Measurements from ENCODE around the gene SLFN12L. TPM values are rescaled to one million over a fixed set of nuclear protein-coding genes. Genes with fewer than 3 reads are reported as not detected.

The SLFN12L gene
- total RNA-seq, 4 donors from 2014 or later = 0.50 to 3.4 (median 1.2) TPM

DNA sequence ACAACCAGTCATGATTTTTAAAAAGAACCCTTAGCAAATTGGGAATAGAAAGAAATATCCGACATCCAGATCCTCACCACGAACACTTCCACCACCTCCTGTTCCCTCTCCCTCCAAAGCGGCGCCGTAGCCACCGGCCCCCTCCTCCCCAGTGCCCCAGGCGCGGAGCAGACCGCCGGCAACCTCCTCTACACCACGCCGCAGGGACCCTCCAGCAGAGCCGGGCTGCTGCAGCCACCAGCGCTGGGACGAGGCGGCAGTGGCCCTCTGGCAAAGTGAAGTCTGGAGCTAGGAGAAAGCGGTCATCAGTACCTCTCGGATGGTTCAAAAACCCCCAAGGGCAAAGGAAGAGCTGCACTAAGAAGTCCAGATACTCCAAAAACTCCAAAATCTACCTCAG, 47.5 kb downstream of the SLFN12L start:
- Histone ChIP-seq H3K4me3 (no peak overlapping the region), H3K36me3 (no peaks in the 10 kb centered on the region), H3K27ac (no peak overlapping the region), H3K9me3 (no peaks in the 10 kb centered on the region), H3K4me1 (peaks cover 5 to 26% (median 5%) of the 10 kb centered on the region in 3 donors), H3K27me3 (peaks cover 0 to 90% (median 18%) of the 10 kb centered on the region in 4 donors)
- 25 to 72% methylated on average over 2 to 8 of the region's 18 CpGs for WGBS, 2 donors
- TF ChIP-seq, protein P1, sequence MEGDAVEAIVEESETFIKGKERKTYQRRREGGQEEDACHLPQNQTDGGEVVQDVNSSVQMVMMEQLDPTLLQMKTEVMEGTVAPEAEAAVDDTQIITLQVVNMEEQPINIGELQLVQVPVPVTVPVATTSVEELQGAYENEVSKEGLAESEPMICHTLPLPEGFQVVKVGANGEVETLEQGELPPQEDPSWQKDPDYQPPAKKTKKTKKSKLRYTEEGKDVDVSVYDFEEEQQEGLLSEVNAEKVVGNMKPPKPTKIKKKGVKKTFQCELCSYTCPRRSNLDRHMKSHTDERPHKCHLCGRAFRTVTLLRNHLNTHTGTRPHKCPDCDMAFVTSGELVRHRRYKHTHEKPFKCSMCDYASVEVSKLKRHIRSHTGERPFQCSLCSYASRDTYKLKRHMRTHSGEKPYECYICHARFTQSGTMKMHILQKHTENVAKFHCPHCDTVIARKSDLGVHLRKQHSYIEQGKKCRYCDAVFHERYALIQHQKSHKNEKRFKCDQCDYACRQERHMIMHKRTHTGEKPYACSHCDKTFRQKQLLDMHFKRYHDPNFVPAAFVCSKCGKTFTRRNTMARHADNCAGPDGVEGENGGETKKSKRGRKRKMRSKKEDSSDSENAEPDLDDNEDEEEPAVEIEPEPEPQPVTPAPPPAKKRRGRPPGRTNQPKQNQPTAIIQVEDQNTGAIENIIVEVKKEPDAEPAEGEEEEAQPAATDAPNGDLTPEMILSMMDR (IDR thresholded peaks at IDR 0.05) = no peak
- TF ChIP-seq POLR2A (IDR thresholded peaks at IDR 0.05) = no peak
- intact Hi-C loops (cut with DNase I) = no loop called here
- DNase-seq = no peak

DNA sequence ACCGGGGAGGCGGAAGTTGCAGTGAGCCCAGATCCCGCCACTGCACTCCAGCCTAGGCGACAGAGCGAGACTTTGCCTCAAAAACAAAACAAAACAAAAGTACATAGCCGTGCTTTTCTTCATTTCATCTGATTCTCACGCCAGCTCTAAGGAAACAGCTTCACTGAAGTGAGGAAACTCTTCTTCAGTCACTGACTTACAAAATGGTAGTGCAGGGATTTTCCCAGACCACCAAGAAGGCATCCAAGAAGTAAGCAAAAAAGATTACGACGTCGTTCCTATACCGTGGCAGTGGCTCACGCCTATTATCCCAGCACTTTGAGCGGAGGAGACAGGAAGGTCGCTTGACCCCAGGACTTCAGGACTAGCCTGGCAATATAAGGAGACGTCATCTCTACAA, 48.5 kb downstream of the SLFN12L start:
- intact Hi-C loops (cut with DNase I) = no loop called here
- Histone ChIP-seq H3K4me1 (peaks cover 5 to 26% (median 5%) of the 10 kb centered on the region in 3 donors), H3K9me3 (no peaks in the 10 kb centered on the region), H3K27ac (no peak overlapping the region), H3K36me3 (no peaks in the 10 kb centered on the region), H3K4me3 (no peak overlapping the region), H3K27me3 (peaks cover 0 to 81% (median 18%) of the 10 kb centered on the region in 4 donors)
- no peak for DNase-seq
- TF ChIP-seq POLR2A (IDR thresholded peaks at IDR 0.05) = no peak
- TF ChIP-seq, protein P1 (IDR thresholded peaks at IDR 0.05) = no peak
- WGBS, 2 donors = 51 to 55% methylated on average over 5 to 15 of the region's 15 CpGs

DNA sequence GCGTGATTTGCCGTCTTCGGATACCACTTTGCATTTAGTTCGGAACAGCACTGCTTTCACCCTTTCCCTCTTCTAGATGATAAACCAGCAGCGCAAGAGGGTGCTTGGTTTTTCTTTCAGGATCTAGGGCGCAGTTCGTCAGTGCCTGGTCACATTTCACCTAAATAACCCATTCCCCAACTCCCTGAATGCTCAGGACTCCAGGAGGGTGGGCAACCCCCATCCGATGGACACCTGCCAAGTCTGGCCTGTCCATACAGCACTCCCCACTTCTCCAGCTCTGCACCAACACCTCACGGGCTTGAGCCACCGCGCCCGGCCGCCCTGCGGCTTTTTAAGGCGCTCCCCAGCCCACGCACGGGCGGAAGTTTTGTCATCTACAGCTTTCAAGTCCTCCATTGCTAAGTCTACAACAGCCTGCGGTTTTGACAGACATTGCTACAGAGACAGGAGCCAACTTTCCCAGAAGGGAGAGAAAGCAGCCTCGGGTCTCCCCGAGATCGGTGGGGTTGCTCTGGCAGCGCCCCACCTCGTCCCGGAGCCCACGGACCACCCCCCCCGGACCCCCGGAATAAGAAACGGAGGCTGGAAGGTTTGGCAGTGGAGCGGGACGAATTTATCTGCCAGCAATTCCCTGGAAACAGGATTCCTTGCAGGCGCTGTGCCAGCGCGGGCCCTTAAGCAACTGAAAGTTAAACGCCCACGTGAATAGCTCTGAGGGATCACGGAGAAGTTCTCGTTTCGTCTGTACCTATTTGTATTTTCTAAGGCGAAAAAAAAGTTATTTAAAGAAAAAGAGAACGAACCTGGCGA, 50.4 kb downstream of the SLFN12L start:
- Histone ChIP-seq H3K36me3 (no peaks in the 10 kb centered on the region), H3K9me3 (no peaks in the 10 kb centered on the region), H3K4me1 (peaks cover 5 to 26% (median 5%) of the 10 kb centered on the region in 3 donors), H3K27ac (peak overlapping the region; percentile 32 to 64 (median 41)), H3K4me3 (peak overlapping the region; percentile 29 to 74 (median 58)), H3K27me3 (peaks cover 0 to 76% (median 18%) of the 10 kb centered on the region in 4 donors)
- WGBS, 2 donors = 17 to 23% methylated on average over 27 to 32 of the region's 42 CpGs
- intact Hi-C loops (cut with DNase I) = no loop called here
- no peak for TF ChIP-seq POLR2A (IDR thresholded peaks at IDR 0.05)
- TF ChIP-seq, protein P1 (IDR thresholded peaks at IDR 0.05) = no peak
- no peak for DNase-seq

DNA sequence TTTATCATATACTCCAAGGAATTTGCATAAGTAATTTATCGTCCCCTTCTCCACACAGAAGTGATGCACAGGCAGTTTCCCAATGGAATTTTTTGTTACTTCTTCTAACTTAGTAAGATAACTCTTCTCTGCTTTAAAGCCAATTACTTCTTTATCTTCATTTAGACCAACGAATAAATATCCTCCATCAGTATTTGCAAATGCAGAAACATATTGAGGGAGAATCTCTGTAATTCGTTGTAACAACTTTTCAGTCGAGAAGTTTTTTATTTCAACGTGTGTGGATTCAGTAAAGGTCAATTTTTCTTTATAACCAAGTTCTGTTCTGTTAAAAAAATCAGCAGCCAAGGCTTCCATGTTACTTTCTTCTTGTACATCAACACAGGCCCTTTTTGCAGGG, 58.2 kb downstream of the SLFN12L start:
- 77 to 83% methylated on average over 5 of the region's 5 CpGs for WGBS, 2 donors
- intact Hi-C loops (cut with DNase I) = no loop called here
- H3K4me3 ChIP-seq = no peak overlapping the region
- no peaks in the 10 kb centered on the region for H3K36me3 ChIP-seq
- no peak overlapping the region for H3K27ac ChIP-seq
- no peaks in the 10 kb centered on the region for H3K9me3 ChIP-seq
- H3K4me1 ChIP-seq = no peaks in the 10 kb centered on the region
- peaks cover 0 to 31% (median 0%) of the 10 kb centered on the region in 4 donors for H3K27me3 ChIP-seq
- TF ChIP-seq POLR2A (IDR thresholded peaks at IDR 0.05) = no peak
- TF ChIP-seq, protein P1 (IDR thresholded peaks at IDR 0.05) = no peak
- DNase-seq = no peak

DNA sequence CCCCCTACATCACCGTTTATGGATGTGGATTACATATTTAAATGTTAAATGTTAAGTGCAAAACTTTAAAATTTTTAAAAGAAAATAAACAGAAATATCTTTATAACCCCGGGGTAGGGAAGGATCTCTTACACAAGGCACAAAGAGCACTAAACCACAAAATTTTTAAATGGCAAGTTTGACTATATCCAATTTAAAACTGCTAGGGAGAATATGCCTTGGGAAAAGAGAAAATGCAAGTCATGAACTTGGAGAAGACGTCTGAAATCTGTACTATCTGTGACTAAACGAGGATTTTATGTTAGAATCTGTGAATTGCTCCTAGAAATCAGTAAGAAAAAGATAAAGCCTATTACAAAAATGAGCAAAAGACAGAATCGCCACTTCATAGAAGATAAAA, 60.2 kb downstream of the SLFN12L start:
- WGBS, 2 donors = 71 to 72% methylated on average over 5 of the region's 5 CpGs
- no peaks in the 10 kb centered on the region for H3K4me1 ChIP-seq
- TF ChIP-seq, protein P1 (IDR thresholded peaks at IDR 0.05) = no peak
- TF ChIP-seq POLR2A (IDR thresholded peaks at IDR 0.05) = no peak
- no peak for DNase-seq
- no peak overlapping the region for H3K27ac ChIP-seq
- no peaks in the 10 kb centered on the region for H3K36me3 ChIP-seq
- no peaks in the 10 kb centered on the region for H3K9me3 ChIP-seq
- intact Hi-C loops (cut with DNase I) = no loop called here
- peaks cover 0 to 34% (median 0%) of the 10 kb centered on the region in 4 donors for H3K27me3 ChIP-seq
- no peak overlapping the region for H3K4me3 ChIP-seq
